ENCODE measurements around the gene CORO2B.

GRCh38 chr15:68643216-68643830, 64.5 kb downstream of the CORO2B start:
- TF ChIP-seq CTCF (IDR thresholded peaks at IDR 0.05) (no peak), POLR2A (IDR thresholded peaks at IDR 0.05) (no peak)
